MCF 10A (cell line): ENCODE measurements around the gene SLC38A10. TPM values are rescaled to one million over a fixed set of nuclear protein-coding genes. Genes with fewer than 3 reads are reported as not detected.

Source experiments
- BruUV-seq: library from RNA; stranded (reverse); fragments of 400-500 nt; replicated peaks from 2 replicates; lab custom pipeline; 2021; lab: Mats Ljungman, UMichigan
- CTCF ChIA-PET: fragments of 300-600 bp; sonication (Branson Sonifier 250); formaldehyde crosslinking; extraction: SDS; loops from one replicate; lab custom pipeline; 2021; ENCODE audit warnings: antibody characterized with exemption, inconsistent platforms; lab: Yijun Ruan, JAX
- POLR2A ChIA-PET: fragments of 300-600, 350-650 bp; sonication (Branson Sonifier 250); formaldehyde crosslinking; extraction: SDS; loops from one replicate; lab custom pipeline; 2020; ENCODE audit warnings: antibody characterized with exemption, inconsistent platforms; lab: Yijun Ruan, JAX
- DNase-seq: peaks from one replicate; pipeline ENCODE4 v3.0.0-alpha.2; 2018; ENCODE audit not compliant: unreplicated experiment
- H3K27ac Mint-ChIP-seq: one replicate; pipeline ENCODE4 v1.8.0; 2022; ENCODE audit warnings: mild to moderate bottlenecking, low read depth, mixed read lengths; ENCODE audit not compliant: unreplicated experiment
- H3K27me3 Mint-ChIP-seq: one replicate; pipeline ENCODE4 v1.8.0; 2022; ENCODE audit warnings: mixed read lengths; ENCODE audit not compliant: insufficient read depth, unreplicated experiment
- H3K36me3 Mint-ChIP-seq: one replicate; pipeline ENCODE4 v1.8.0; 2022; ENCODE audit warnings: mild to moderate bottlenecking, moderate library complexity, mixed read lengths; ENCODE audit not compliant: insufficient read depth, unreplicated experiment
- H3K4me1 Mint-ChIP-seq: one replicate; pipeline ENCODE4 v1.8.0; 2022; ENCODE audit warnings: mixed read lengths; ENCODE audit not compliant: insufficient read depth, unreplicated experiment
- H3K4me3 Mint-ChIP-seq: one replicate; pipeline ENCODE4 v1.8.0; 2022; ENCODE audit warnings: mild to moderate bottlenecking, moderate library complexity, mixed read lengths; ENCODE audit not compliant: unreplicated experiment
- H3K9me3 Mint-ChIP-seq: one replicate; pipeline ENCODE4 v1.8.0; 2022; ENCODE audit warnings: mixed read lengths; ENCODE audit not compliant: unreplicated experiment
- CTCF ChIP-seq: fragments of 200-600 bp; IDR thresholded peaks from one replicate; pipeline ENCODE4 v1.8.0; 2022; ENCODE audit warnings: antibody characterized with exemption, mild to moderate bottlenecking; ENCODE audit not compliant: unreplicated experiment
- intact Hi-C: fragments of 100-400 bp; cut with micrococcal nuclease; formaldehyde crosslinking; loops from 2 replicates; pipeline ENCODE4 v1.14.1; 2022
- total RNA-seq: library from RNA; stranded (reverse); gene quantifications from 2 replicates; pipeline ENCODE4 v1.2.3, GENCODE V29; 2022

The SLC38A10 gene
- total RNA-seq, 1 experiment from 2014 or later: 98.2 TPM

- CTCF ChIA-PET: interaction anchor here (0.5 to 3.1 kb wide), 3 partner anchors 11 to 339 kb away, joined by 3 to 12 read pairs (median 3); no protein-coding TSS in a partner anchor
- intact Hi-C loops: loop anchor here (5.0 kb wide), 1 partner anchor 89 kb away; the partner anchor contains the start of gene BAHCC1
- peak overlapping the region; percentile 51 for H3K27ac Mint-ChIP-seq
- BruUV-seq: no TSS peak
- DNase-seq: no peak
- peaks cover 22% of the 10 kb centered on the region for H3K4me1 Mint-ChIP-seq
- H3K4me3 Mint-ChIP-seq: no peak overlapping the region
- no peaks in the 10 kb centered on the region for H3K36me3 Mint-ChIP-seq
- TF ChIP-seq CTCF: no peak
- H3K27me3 Mint-ChIP-seq: no peaks in the 10 kb centered on the region
- POLR2A ChIA-PET: interaction anchor here (0.7 to 2.2 kb wide), 4 partner anchors 12 to 86 kb away, joined by 3 to 14 read pairs (median 8); partner anchors contain the start of gene SLC38A10
- H3K9me3 Mint-ChIP-seq: no peaks in the 10 kb centered on the region
Measured at GRCh38 chr17:81307636-81308560, 12.8 kb upstream of the SLC38A10 start.

GRCh38 chr17:81306898-81307510 lies 11.9 kb upstream of the SLC38A10 start:
- BruUV-seq: no TSS peak
- Mint-ChIP-seq H3K36me3 (peaks cover 7% of the 10 kb centered on the region), H3K27me3 (no peaks in the 10 kb centered on the region), H3K27ac (no peak overlapping the region), H3K9me3 (no peaks in the 10 kb centered on the region), H3K4me3 (no peak overlapping the region), H3K4me1 (peaks cover 22% of the 10 kb centered on the region)
- DNase-seq: no peak
- POLR2A ChIA-PET: interaction anchor here (0.9 to 1.7 kb wide), 4 partner anchors 11 to 87 kb away, joined by 3 to 5 read pairs (median 5); partner anchors contain the start of gene BAHCC1
- CTCF ChIA-PET: interaction anchor here (0.7 to 1.2 kb wide), 3 partner anchors 10 to 178 kb away, joined by 3 to 4 read pairs (median 4); no protein-coding TSS in a partner anchor
- no peak for TF ChIP-seq CTCF
- intact Hi-C loops: loop anchor here (5.0 kb wide), 1 partner anchor 90 kb away; the partner anchor contains the start of gene BAHCC1

- H3K27me3 Mint-ChIP-seq: no peaks in the 10 kb centered on the region
- no peak overlapping the region for H3K27ac Mint-ChIP-seq
- POLR2A ChIA-PET: interaction anchor here (0.9 to 1.4 kb wide), 3 partner anchors 10 to 88 kb away, joined by 3 to 5 read pairs (median 5); partner anchors contain the start of gene BAHCC1
- CTCF ChIA-PET: interaction anchor here (0.7 to 1.2 kb wide), 2 partner anchors 24 to 178 kb away, joined by 4 read pairs; no protein-coding TSS in a partner anchor
- BruUV-seq: no TSS peak
- TF ChIP-seq CTCF: no peak
- peaks cover 7% of the 10 kb centered on the region for H3K36me3 Mint-ChIP-seq
- no peak for DNase-seq
- H3K9me3 Mint-ChIP-seq: no peaks in the 10 kb centered on the region
- no peak overlapping the region for H3K4me3 Mint-ChIP-seq
- H3K4me1 Mint-ChIP-seq: peaks cover 22% of the 10 kb centered on the region
- intact Hi-C loops: loop anchor here (5.0 kb wide), 1 partner anchor 91 kb away; the partner anchor contains the start of gene BAHCC1
Measured at GRCh38 chr17:81306491-81306890, 11.4 kb upstream of the SLC38A10 start.
